ENCODE data around the gene MYL6.
"Not testable (repeated sequence)": the region's sequence is repeated elsewhere in the genome, so short reads cannot be mapped to it uniquely, and the experiment has no call there.

The MYL6 gene

GRCh38 chr12:56190695-56191155 lies 32.6 kb downstream of the MYL6 start:
- Histone ChIP-seq H3K4me1 (peaks cover 0 to 28% (median 23%) of the 10 kb centered on the region in 4 donors), H3K27ac (peak overlapping the region; percentile 94 to 99), H3K27me3 (no peaks in the 10 kb centered on the region), H3K9me3 (no peaks in the 10 kb centered on the region), H3K4me3 (peak overlapping the region; percentile 92 to 95), H3K36me3 (peaks cover 2 to 16% (median 10%) of the 10 kb centered on the region in 3 donors)
- TF ChIP-seq, protein P1, sequence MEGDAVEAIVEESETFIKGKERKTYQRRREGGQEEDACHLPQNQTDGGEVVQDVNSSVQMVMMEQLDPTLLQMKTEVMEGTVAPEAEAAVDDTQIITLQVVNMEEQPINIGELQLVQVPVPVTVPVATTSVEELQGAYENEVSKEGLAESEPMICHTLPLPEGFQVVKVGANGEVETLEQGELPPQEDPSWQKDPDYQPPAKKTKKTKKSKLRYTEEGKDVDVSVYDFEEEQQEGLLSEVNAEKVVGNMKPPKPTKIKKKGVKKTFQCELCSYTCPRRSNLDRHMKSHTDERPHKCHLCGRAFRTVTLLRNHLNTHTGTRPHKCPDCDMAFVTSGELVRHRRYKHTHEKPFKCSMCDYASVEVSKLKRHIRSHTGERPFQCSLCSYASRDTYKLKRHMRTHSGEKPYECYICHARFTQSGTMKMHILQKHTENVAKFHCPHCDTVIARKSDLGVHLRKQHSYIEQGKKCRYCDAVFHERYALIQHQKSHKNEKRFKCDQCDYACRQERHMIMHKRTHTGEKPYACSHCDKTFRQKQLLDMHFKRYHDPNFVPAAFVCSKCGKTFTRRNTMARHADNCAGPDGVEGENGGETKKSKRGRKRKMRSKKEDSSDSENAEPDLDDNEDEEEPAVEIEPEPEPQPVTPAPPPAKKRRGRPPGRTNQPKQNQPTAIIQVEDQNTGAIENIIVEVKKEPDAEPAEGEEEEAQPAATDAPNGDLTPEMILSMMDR (IDR thresholded peaks at IDR 0.05): no peak
- intact Hi-C loops (cut with DNase I; ENCODE audit: low total_unique reads): loop anchor here (10.0 kb wide), 1 partner anchor 274 kb away; the partner anchor contains the start of gene SPRYD4
- no peak for DNase-seq

GRCh38 chr12:56192582-56192981 lies 34.4 kb downstream of the MYL6 start:
- no peak for DNase-seq
- peaks cover 0 to 5% (median 0%) of the 10 kb centered on the region in 3 donors for H3K36me3 ChIP-seq
- TF ChIP-seq, protein P1 (IDR thresholded peaks at IDR 0.05): no peak
- intact Hi-C loops (cut with DNase I; ENCODE audit: low total_unique reads): loop anchor here (2.0 to 10.0 kb wide), 2 partner anchors 32 to 272 kb away; partner anchors contain the start of genes NABP2 and SPRYD4
- H3K27me3 ChIP-seq: no peaks in the 10 kb centered on the region
- no peak overlapping the region for H3K27ac ChIP-seq
- H3K4me3 ChIP-seq: no peak overlapping the region
- H3K9me3 ChIP-seq: no peaks in the 10 kb centered on the region
- peaks cover 0 to 30% (median 17%) of the 10 kb centered on the region in 4 donors for H3K4me1 ChIP-seq

DNA sequence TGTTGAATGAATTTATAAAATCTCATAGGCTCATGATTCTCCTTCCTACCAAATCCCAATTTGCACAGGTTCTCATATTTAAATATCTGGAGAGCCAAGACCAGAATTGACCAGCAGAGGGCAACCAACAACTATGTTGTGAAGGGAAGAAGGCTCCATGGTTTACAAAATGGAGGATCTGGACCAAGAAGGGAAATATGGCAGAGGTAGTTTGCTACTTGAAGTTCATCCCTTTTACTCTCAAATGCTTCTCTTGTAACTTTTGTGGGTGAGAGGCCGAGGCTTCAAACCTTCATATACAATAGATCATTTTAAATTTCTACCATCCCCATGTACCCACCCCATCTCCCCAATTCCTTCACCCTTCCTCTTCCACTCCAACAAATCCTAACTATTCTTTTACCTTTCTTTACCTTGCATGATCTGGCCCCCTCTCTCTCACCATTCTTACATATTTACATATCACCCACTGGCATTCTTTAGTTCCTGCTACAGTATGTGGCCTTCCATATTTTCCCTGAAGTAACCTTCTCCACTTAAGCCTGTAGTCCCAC lies 34.9 kb downstream of the MYL6 start:
- DNase-seq: peak; percentile 78 to 87
- intact Hi-C loops (cut with DNase I; ENCODE audit: low total_unique reads): loop anchor here (2.0 to 10.0 kb wide), 2 partner anchors 32 to 272 kb away; partner anchors contain the start of genes NABP2 and SPRYD4
- Histone ChIP-seq H3K4me3 (no peak overlapping the region), H3K27me3 (no peaks in the 10 kb centered on the region), H3K4me1 (peaks cover 0 to 26% (median 12%) of the 10 kb centered on the region in 4 donors), H3K9me3 (no peaks in the 10 kb centered on the region), H3K36me3 (peaks cover 0 to 5% (median 0%) of the 10 kb centered on the region in 3 donors), H3K27ac (no peak overlapping the region)
- TF ChIP-seq, protein P1 (IDR thresholded peaks at IDR 0.05): peak; percentile 72 to 90

DNA sequence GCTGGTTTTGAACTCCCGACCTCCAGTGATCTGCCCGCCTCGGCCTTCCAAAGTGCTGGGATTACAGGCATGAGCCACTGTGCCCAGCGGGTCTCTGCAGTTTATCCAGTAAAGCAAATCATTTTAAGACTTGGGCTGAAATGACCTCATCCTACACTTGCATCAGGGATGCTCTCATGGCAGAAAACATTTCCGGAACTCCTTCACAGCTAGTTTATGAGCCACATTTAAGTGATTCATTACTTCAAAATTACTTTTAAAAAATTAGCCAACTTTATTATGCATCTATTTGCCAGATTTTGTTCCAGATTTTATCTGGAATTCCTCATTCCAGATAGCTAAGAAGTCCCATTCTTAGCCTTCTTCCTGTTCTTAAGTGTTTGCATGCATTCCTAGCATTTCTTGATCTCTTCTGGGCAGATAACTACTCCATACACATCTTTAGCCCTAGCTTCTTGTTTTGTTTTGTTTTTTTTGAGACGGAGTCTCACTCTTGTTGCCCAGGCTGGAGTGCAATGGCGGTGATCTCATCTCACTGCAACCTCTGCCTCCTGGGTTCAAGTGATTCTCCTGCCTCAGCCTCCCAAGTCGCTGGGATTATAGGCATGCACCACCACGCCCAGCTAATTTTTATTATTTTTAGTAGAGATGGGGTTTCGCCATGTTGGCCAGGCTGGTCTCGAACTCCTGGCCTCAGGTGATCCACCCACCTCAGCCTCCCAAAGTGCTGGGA lies 38.8 kb downstream of the MYL6 start:
- H3K4me3 ChIP-seq, H3K27me3 ChIP-seq, H3K36me3 ChIP-seq, H3K9me3 ChIP-seq: not testable (repeated sequence)
- peaks cover 0 to 12% (median 0%) of the 10 kb centered on the region in 4 donors for H3K4me1 ChIP-seq
- H3K27ac ChIP-seq: peak overlapping the region in 1 of 2 donors; percentile 16
- DNase-seq: peak in 1 of 2 donors; percentile 25
- intact Hi-C loops (cut with DNase I; ENCODE audit: low total_unique reads): loop anchor here (10.0 kb wide), 1 partner anchor 268 kb away; the partner anchor contains the start of gene SPRYD4

DNA sequence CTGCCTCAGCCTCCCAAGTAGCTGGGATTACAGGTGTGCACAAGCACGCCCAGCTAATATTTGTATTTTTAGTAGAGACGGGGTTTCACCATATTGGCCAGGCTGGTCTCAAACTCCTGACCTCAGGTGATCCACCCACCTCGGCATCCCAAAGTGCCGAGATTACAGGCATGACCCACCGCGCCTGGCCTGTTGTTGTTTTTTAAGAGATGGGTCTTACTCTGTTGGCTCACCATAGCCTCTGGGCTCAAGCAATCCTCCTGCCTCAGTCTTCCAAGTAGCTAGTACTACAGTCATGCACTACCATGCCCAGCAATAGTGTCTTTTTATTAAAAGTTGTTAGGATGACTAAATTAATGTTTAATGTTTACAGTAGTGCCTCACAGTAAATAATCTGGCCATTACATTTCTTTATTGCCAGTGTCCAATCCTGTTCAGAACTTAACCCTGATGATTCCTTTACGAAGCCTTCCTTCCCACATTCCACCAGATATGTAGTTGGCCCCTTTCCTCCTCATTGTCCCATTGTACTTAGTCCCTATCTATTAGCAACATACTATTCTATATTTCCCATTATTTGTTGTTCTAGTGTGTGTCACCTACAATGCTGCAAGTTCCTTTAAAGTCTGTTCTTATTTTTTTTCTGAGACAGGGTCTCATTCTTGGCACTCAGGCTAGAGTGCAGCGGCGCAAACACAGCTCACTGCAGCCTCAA lies 39.9 kb downstream of the MYL6 start:
- no peaks in the 10 kb centered on the region for H3K27me3 ChIP-seq
- intact Hi-C loops (cut with DNase I; ENCODE audit: low total_unique reads): loop anchor here (10.0 kb wide), 1 partner anchor 267 kb away; the partner anchor contains the start of gene SPRYD4
- TF ChIP-seq, protein P1 (IDR thresholded peaks at IDR 0.05): no peak
- DNase-seq: no peak
- H3K27ac ChIP-seq: no peak overlapping the region
- H3K9me3 ChIP-seq: no peaks in the 10 kb centered on the region
- no peak overlapping the region for H3K4me3 ChIP-seq
- peaks cover 0 to 12% (median 0%) of the 10 kb centered on the region in 4 donors for H3K4me1 ChIP-seq
- no peaks in the 10 kb centered on the region for H3K36me3 ChIP-seq

Data from tibial artery (tissue), 4 donors.